Glomerular endothelial cell (primary cell): ENCODE data around the gene ALOX12B. TPM values are rescaled to one million over a fixed set of nuclear protein-coding genes. Genes with fewer than 3 reads are reported as not detected.
"Not testable (repeated sequence)": the region's sequence is repeated elsewhere in the genome, so short reads cannot be mapped to it uniquely, and the experiment has no call there.

Source experiments
- DNase-seq: peaks from one replicate; pipeline ENCODE4 v3.0.0-alpha.2; 2011; ENCODE audit warnings: low read depth, low spot score; ENCODE audit errors: extremely low read depth
- total RNA-seq: library from RNA; depleted of rRNA; stranded (reverse); fragments of >200 nt; gene quantifications from 2 replicates; pipeline ENCODE4 v1.2.3, GENCODE V29; 2015

Gene ALOX12B
- total RNA-seq, 1 donor from 2014 or later = not detected

- no peak for DNase-seq
Observed at GRCh38 chr17:8068736-8069586, 18.6 kb downstream of the ALOX12B start.

GRCh38 chr17:8067806-8068205 lies 19.7 kb downstream of the ALOX12B start:
- DNase-seq = no peak

- no peak for DNase-seq
Observed at GRCh38 chr17:8066841-8067775, 20.4 kb downstream of the ALOX12B start.

GRCh38 chr17:8064561-8065019 lies 22.9 kb downstream of the ALOX12B start:
- no peak for DNase-seq

GRCh38 chr17:8063761-8064534 lies 23.6 kb downstream of the ALOX12B start:
- no peak for DNase-seq

- no peak for DNase-seq
Observed at GRCh38 chr17:8062807-8063483, 24.6 kb downstream of the ALOX12B start.

GRCh38 chr17:8062435-8062806 lies 25.1 kb downstream of the ALOX12B start:
- no peak for DNase-seq

- not testable (repeated sequence) for DNase-seq
Observed at GRCh38 chr17:8061851-8062250, 25.7 kb downstream of the ALOX12B start.

GRCh38 chr17:8060274-8060673 lies 27.2 kb downstream of the ALOX12B start:
- peak; percentile 45 for DNase-seq

GRCh38 chr17:8059131-8059530 lies 28.4 kb downstream of the ALOX12B start:
- DNase-seq = no peak

- peak; percentile 63 for DNase-seq
Observed at GRCh38 chr17:8057691-8058114, 29.8 kb downstream of the ALOX12B start.

- DNase-seq = no peak
Observed at GRCh38 chr17:8056976-8057625, 30.4 kb downstream of the ALOX12B start.

- peak; percentile 37 for DNase-seq
Observed at GRCh38 chr17:8056232-8056975, 31.1 kb downstream of the ALOX12B start.

- no peak for DNase-seq
Observed at GRCh38 chr17:8055851-8056231, 31.7 kb downstream of the ALOX12B start.

GRCh38 chr17:8053600-8053999 lies 33.9 kb downstream of the ALOX12B start:
- no peak for DNase-seq

GRCh38 chr17:8052256-8053252 lies 35.0 kb downstream of the ALOX12B start:
- no peak for DNase-seq

GRCh38 chr17:8051831-8052230 lies 35.7 kb downstream of the ALOX12B start:
- DNase-seq = no peak

GRCh38 chr17:8048736-8049135 lies 38.8 kb downstream of the ALOX12B start:
- DNase-seq = no peak
